Subcutaneous abdominal adipose tissue (tissue), 5 donors: Measurements from ENCODE around the gene APLF.
"Not testable (repeated sequence)": the region's sequence is repeated elsewhere in the genome, so short reads cannot be mapped to it uniquely, and the experiment has no call there.

Source experiments
- H3K27ac ChIP-seq: one replicate; pipeline ENCODE4 v1.7.0; 2013; ENCODE audit warnings: low read depth, mild to moderate bottlenecking, inconsistent platforms, low read length, moderate library complexity
- H3K27me3 ChIP-seq, 5 donors: one replicate each; pipeline ENCODE4 v1.7.0; 2013; ENCODE audit warnings: low read length in 5 of 5, inconsistent platforms in 1 of 5; ENCODE audit not compliant: control insufficient read depth in 5 of 5, insufficient read depth in 4 of 5
- H3K36me3 ChIP-seq, 5 donors: one replicate each; pipeline ENCODE4 v1.7.0; 2013; ENCODE audit warnings: low read length in 5 of 5; ENCODE audit not compliant: control insufficient read depth in 5 of 5, insufficient read depth in 5 of 5
- H3K4me1 ChIP-seq, 5 donors: one replicate each; pipeline ENCODE4 v1.7.0; 2013; ENCODE audit warnings: low read length in 5 of 5, mild to moderate bottlenecking in 3 of 5, moderate library complexity in 1 of 5; ENCODE audit not compliant: control insufficient read depth in 5 of 5, insufficient read depth in 5 of 5
- H3K4me3 ChIP-seq, 5 donors: one replicate each; pipeline ENCODE4 v1.7.0; 2013; ENCODE audit warnings: low read length in 5 of 5, low read depth in 1 of 5
- H3K9ac ChIP-seq, 5 donors: one replicate each; pipeline ENCODE4 v1.7.0; 2013; ENCODE audit warnings: low read length in 5 of 5, mild to moderate bottlenecking in 4 of 5, moderate library complexity in 3 of 5
- H3K9me3 ChIP-seq, 5 donors: one replicate each; pipeline ENCODE4 v1.7.0; 2013; ENCODE audit warnings: low read length in 5 of 5; ENCODE audit not compliant: control insufficient read depth in 5 of 5
- donor health status: healthy.
- donor health status: healthy.
- donor health status: healthy.
- donor health status: healthy.
- donor health status: healthy.

Gene APLF

GRCh38 chr2:68441179-68441993 is 26.0 kb upstream of the APLF start:
- no peaks in the 10 kb centered on the region for H3K36me3 ChIP-seq
- peak overlapping the region; percentile 91 for H3K27ac ChIP-seq
- peaks cover 4 to 27% (median 21%) of the 10 kb centered on the region in 5 donors for H3K4me1 ChIP-seq
- H3K27me3 ChIP-seq, result no peaks in the 10 kb centered on the region
- H3K9ac ChIP-seq, result peak overlapping the region in 1 of 5 donors; percentile 63
- no peaks in the 10 kb centered on the region for H3K9me3 ChIP-seq
- H3K4me3 ChIP-seq, result no peak overlapping the region

GRCh38 chr2:68441994-68442322 is 25.4 kb upstream of the APLF start:
- no peaks in the 10 kb centered on the region for H3K27me3 ChIP-seq
- H3K9me3 ChIP-seq, result peaks cover 0 to under 1% (median under 1%) of the 10 kb centered on the region in 5 donors
- H3K9ac ChIP-seq, result no peak overlapping the region
- H3K36me3 ChIP-seq, result no peaks in the 10 kb centered on the region
- H3K4me3 ChIP-seq, result no peak overlapping the region
- H3K4me1 ChIP-seq, result peaks cover 4 to 23% (median 15%) of the 10 kb centered on the region in 5 donors
- H3K27ac ChIP-seq, result no peak overlapping the region

DNA sequence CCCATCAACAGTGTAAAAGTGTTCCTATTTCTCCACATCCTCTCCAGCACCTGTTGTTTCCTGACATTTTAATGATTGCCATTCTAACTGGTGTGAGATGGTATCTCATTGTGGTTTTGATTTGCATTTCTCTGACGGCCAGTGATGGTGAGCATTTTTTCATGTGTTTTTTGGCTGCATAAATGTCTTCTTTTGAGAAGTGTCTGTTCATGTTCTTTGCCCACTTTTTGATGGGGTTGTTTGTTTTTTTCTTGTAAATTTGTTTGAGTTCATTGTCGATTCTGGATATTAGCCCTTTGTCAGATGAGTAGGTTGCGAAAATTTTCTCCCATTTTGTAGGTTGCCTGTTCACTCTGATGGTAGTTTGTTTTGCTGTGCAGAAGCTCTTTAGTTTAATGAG is 21.0 kb upstream of the APLF start:
- not testable (repeated sequence) for H3K27me3 ChIP-seq, H3K36me3 ChIP-seq, H3K4me3 ChIP-seq, H3K9ac ChIP-seq, H3K4me1 ChIP-seq, H3K27ac ChIP-seq
- H3K9me3 ChIP-seq, result peaks cover 0 to 22% (median 20%) of the 10 kb centered on the region in 5 donors

GRCh38 chr2:68447118-68447517 is 20.3 kb upstream of the APLF start:
- Histone ChIP-seq H3K9me3 (peaks cover 0 to 22% (median 20%) of the 10 kb centered on the region in 5 donors), H3K27ac (no peak overlapping the region), H3K4me1 (no peaks in the 10 kb centered on the region), H3K4me3 (no peak overlapping the region), H3K36me3 (no peaks in the 10 kb centered on the region), H3K27me3 (no peaks in the 10 kb centered on the region), H3K9ac (no peak overlapping the region)

GRCh38 chr2:68448671-68449653 is 18.4 kb upstream of the APLF start:
- Histone ChIP-seq H3K9ac (no peak overlapping the region), H3K27ac (no peak overlapping the region), H3K4me3 (no peak overlapping the region), H3K4me1 (no peaks in the 10 kb centered on the region), H3K27me3 (no peaks in the 10 kb centered on the region), H3K36me3 (no peaks in the 10 kb centered on the region), H3K9me3 (peaks cover 0 to 22% (median 20%) of the 10 kb centered on the region in 5 donors)

- Histone ChIP-seq H3K27me3 (no peaks in the 10 kb centered on the region), H3K9ac (no peak overlapping the region), H3K9me3 (peaks cover 0 to 17% (median 16%) of the 10 kb centered on the region in 5 donors), H3K36me3 (no peaks in the 10 kb centered on the region), H3K4me3 (no peak overlapping the region), H3K27ac (peak overlapping the region; percentile 17), H3K4me1 (no peaks in the 10 kb centered on the region)
Observed at GRCh38 chr2:68452158-68452900, 15.1 kb upstream of the APLF start.

GRCh38 chr2:68453761-68454360 is 13.5 kb upstream of the APLF start:
- Histone ChIP-seq H3K27me3 (no peaks in the 10 kb centered on the region), H3K4me3 (no peak overlapping the region), H3K27ac (no peak overlapping the region), H3K4me1 (no peaks in the 10 kb centered on the region), H3K9me3 (peaks cover 0 to 5% (median 2%) of the 10 kb centered on the region in 5 donors), H3K36me3 (no peaks in the 10 kb centered on the region), H3K9ac (no peak overlapping the region)

- H3K9me3 ChIP-seq, result no peaks in the 10 kb centered on the region
Observed at GRCh38 chr2:68454719-68455118, 12.7 kb upstream of the APLF start.

DNA sequence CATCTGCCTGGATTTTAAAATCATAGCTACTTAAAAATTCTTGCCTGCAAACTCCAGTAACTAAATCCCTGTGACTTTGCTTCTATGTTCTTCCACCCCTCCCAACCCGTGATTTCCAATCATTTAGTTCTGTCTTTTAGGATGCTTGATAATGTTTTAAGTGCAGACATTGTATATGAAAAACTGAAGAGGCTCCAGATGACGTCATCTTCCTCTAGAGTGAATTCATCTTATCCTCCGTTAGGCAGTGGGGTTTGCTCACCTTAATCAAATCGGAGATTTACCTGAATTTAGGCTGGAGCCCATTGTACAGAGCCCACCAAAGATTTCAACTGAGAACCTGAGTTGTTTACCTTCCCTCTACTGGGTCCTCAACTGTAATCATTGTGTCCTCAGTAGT is 11.2 kb upstream of the APLF start:
- no peaks in the 10 kb centered on the region for H3K9me3 ChIP-seq
- H3K4me3 ChIP-seq, result no peak overlapping the region
- H3K27ac ChIP-seq, result no peak overlapping the region
- no peaks in the 10 kb centered on the region for H3K27me3 ChIP-seq
- no peaks in the 10 kb centered on the region for H3K4me1 ChIP-seq
- no peak overlapping the region for H3K9ac ChIP-seq
- H3K36me3 ChIP-seq, result no peaks in the 10 kb centered on the region

More at GRCh38 chr2:68454719-68455118, 12.7 kb upstream of the APLF start:
- no peaks in the 10 kb centered on the region for H3K4me1 ChIP-seq
- H3K4me3 ChIP-seq, result no peak overlapping the region
- H3K9ac ChIP-seq, result no peak overlapping the region
- no peaks in the 10 kb centered on the region for H3K27me3 ChIP-seq
- H3K27ac ChIP-seq, result no peak overlapping the region
- no peaks in the 10 kb centered on the region for H3K36me3 ChIP-seq
